GM12878 (cell line): Measurements from ENCODE around the gene TDO2. TPM values are rescaled to one million over a fixed set of nuclear protein-coding genes. Genes with fewer than 3 reads are reported as not detected.

Experiments used
- ATAC-seq: fragments of 200-7000 bp; cut with Tn5 transposase; 3 replicates; pipeline ENCODE4 v1.9.1; 2020; ENCODE audit warnings: mild to moderate bottlenecking, moderate library complexity
- BruUV-seq: library from RNA; stranded (reverse); fragments of 400-500 nt; replicated peaks from 2 replicates; lab custom pipeline; 2021; lab: Mats Ljungman, UMichigan
- CTCF ChIA-PET: fragments of 300-600 bp; sonication (Branson Sonifier 250); formaldehyde crosslinking; extraction: SDS; loops from one replicate; lab custom pipeline; 2021; ENCODE audit warnings: inconsistent platforms; lab: Yijun Ruan, JAX
- POLR2A ChIA-PET: fragments of 350-600 bp; formaldehyde crosslinking; extraction: SDS; loops from one replicate; lab custom pipeline; 2021; ENCODE audit warnings: inconsistent platforms; lab: Charles Lee
- RAD21 ChIA-PET: fragments of 300-600 bp; sonication (Branson Sonifier 250); formaldehyde crosslinking; loops from one replicate; lab custom pipeline; 2023; ENCODE audit warnings: antibody characterized with exemption; ENCODE audit not compliant: unreplicated experiment; lab: Charles Lee
- SMC1A ChIA-PET: fragments of 300-600 bp; sonication (Branson Sonifier 250); formaldehyde crosslinking; loops from one replicate; lab custom pipeline; 2023; ENCODE audit not compliant: unreplicated experiment, uncharacterized antibody; lab: Charles Lee
- DNase-seq: peaks from one replicate; pipeline ENCODE4 v3.0.0-alpha.2; 2011; ENCODE audit warnings: low read depth, low spot score
- FAIRE-seq: peaks from 3 replicates; lab custom pipeline; 2011; peaks lifted over from hg19 to GRCh38; lab: Jason Lieb, UNC
- H2AFZ ChIP-seq: 2 replicates; pipeline ENCODE4 v1.6.0; 2011; ENCODE audit warnings: low read depth, low read length, control low read depth; ENCODE audit not compliant: control insufficient read depth
- H3K27ac ChIP-seq: 2 replicates; pipeline ENCODE4 v1.5.1; 2011; ENCODE audit warnings: control low read depth; ENCODE audit not compliant: control insufficient read depth, insufficient read depth
- H3K27me3 ChIP-seq, 2 experiments: replicated peaks in 1 of 2; 2 replicates each; pipeline versions ENCODE4 v1.6.0 to v1.6.1; 2011; ENCODE audit warnings: low read length in 1 of 2; ENCODE audit not compliant: control insufficient read depth in 2 of 2, insufficient read depth in 2 of 2
- H3K36me3 ChIP-seq, 2 experiments: 2 replicates each; pipeline ENCODE4 v1.5.1; 2011; ENCODE audit warnings: low read length in 1 of 2; ENCODE audit not compliant: control insufficient read depth in 2 of 2, insufficient read depth in 2 of 2
- H3K4me1 ChIP-seq: 2 replicates; pipeline ENCODE4 v1.6.1; 2011; ENCODE audit warnings: mild to moderate bottlenecking, low read length, moderate library complexity, mixed read lengths; ENCODE audit not compliant: control insufficient read depth, insufficient read depth
- H3K4me2 ChIP-seq: 2 replicates; pipeline ENCODE4 v1.6.0; 2011; ENCODE audit warnings: control low read depth; ENCODE audit not compliant: control insufficient read depth, insufficient read depth
- H3K4me3 ChIP-seq: fragments of 200-600 bp; sonication (generic); 2 replicates; pipeline ENCODE4 v1.5.1; 2016
- H3K79me2 ChIP-seq: 2 replicates; pipeline ENCODE4 v1.6.0; 2011; ENCODE audit warnings: low read length; ENCODE audit not compliant: control insufficient read depth, insufficient read depth
- H3K9ac ChIP-seq: 2 replicates; pipeline ENCODE4 v1.8.0; 2011; ENCODE audit warnings: low read length, control low read depth, mixed read lengths; ENCODE audit not compliant: control insufficient read depth, insufficient read depth
- H3K9me3 ChIP-seq: replicated peaks from 3 replicates; pipeline ENCODE4 v1.5.1; 2011; ENCODE audit warnings: mild to moderate bottlenecking, low read length; ENCODE audit not compliant: control insufficient read depth, insufficient read depth
- H4K20me1 ChIP-seq: 2 replicates; pipeline ENCODE4 v1.6.0; 2011; ENCODE audit not compliant: control insufficient read depth, insufficient read depth
- CUX1 ChIP-seq: IDR thresholded peaks from 2 replicates; pipeline ENCODE4 v1.6.1; 2012; ENCODE audit warnings: improper control_type of control experiment, low read depth, low read length; ENCODE audit not compliant: insufficient replicate concordance
- EGR1 ChIP-seq, 2 experiments: IDR thresholded peaks; 1 replicate in 1 of 2; 2 replicates in 1 of 2; pipeline ENCODE4 v1.6.1; 2011 to 2012; ENCODE audit warnings: low read depth in 2 of 2, low read length in 2 of 2, borderline replicate concordance in 1 of 2, mild to moderate bottlenecking in 1 of 2, moderate library complexity in 1 of 2
- ESRRA ChIP-seq: IDR thresholded peaks from 2 replicates; pipeline ENCODE4 v1.6.1; 2012; ENCODE audit warnings: mild to moderate bottlenecking, low read length, improper control_type of control experiment
- HDAC2 ChIP-seq: fragments of 200-600 bp; sonication (generic); IDR thresholded peaks from 2 replicates; pipeline ENCODE4 v1.6.1; 2017
- IKZF2 ChIP-seq, 2 experiments: fragments of 450-650 bp; IDR thresholded peaks; 2 replicates each; pipeline ENCODE4 v1.6.1; 2017; ENCODE audit warnings: mild to moderate bottlenecking in 2 of 2, moderate library complexity in 2 of 2
- MYC ChIP-seq: IDR thresholded peaks from 2 replicates; pipeline ENCODE4 v1.6.1; 2011; ENCODE audit warnings: mild to moderate bottlenecking, low read length, moderate library complexity, inconsistent platforms; ENCODE audit not compliant: insufficient read depth, insufficient replicate concordance, insufficient read length, severe bottlenecking
- NFIC ChIP-seq: IDR thresholded peaks from 2 replicates; pipeline ENCODE4 v1.6.1; 2012; ENCODE audit warnings: low read depth, mild to moderate bottlenecking, inconsistent platforms, low read length, moderate library complexity
- RBBP5 ChIP-seq: fragments of 200-600 bp; sonication (generic); conservative IDR thresholded peaks from 2 replicates; pipeline ENCODE4 v1.6.1; 2016
- REST ChIP-seq: IDR thresholded peaks from 2 replicates; pipeline ENCODE4 v1.6.1; 2012; ENCODE audit warnings: mild to moderate bottlenecking, low read depth, low read length
- SMARCA5 ChIP-seq: fragments of 450-650 bp; IDR thresholded peaks from 2 replicates; pipeline ENCODE4 v1.6.1; 2017; ENCODE audit warnings: mild to moderate bottlenecking
- SRF ChIP-seq, 2 experiments: IDR thresholded peaks; 2 replicates each; pipeline ENCODE4 v1.6.1; 2011; ENCODE audit warnings: low read depth in 2 of 2, low read length in 2 of 2, mild to moderate bottlenecking in 1 of 2, moderate library complexity in 1 of 2
- SUZ12 ChIP-seq: fragments of 200-600 bp; sonication (generic); IDR thresholded peaks from one replicate; pipeline ENCODE4 v1.6.1; 2018; ENCODE audit warnings: antibody characterized with exemption, mild to moderate bottlenecking; ENCODE audit not compliant: unreplicated experiment
- ZBED1 ChIP-seq: IDR thresholded peaks from 2 replicates; pipeline ENCODE4 v1.6.1; 2016; ENCODE audit warnings: borderline replicate concordance
- ZNF384 ChIP-seq: IDR thresholded peaks from 2 replicates; pipeline ENCODE4 v1.6.1; 2012; ENCODE audit warnings: low read depth, mild to moderate bottlenecking, low read length, improper control_type of control experiment, borderline replicate concordance
- ZZZ3 ChIP-seq: IDR thresholded peaks from 2 replicates; pipeline ENCODE4 v1.6.1; 2011; ENCODE audit warnings: low read depth; ENCODE audit not compliant: control insufficient read depth, insufficient read length
- WGBS: methylation state at CpG from one replicate; pipeline ENCODE4 v1.1.6; 2016; ENCODE audit warnings: low lambda C conversion rate; ENCODE audit not compliant: insufficient replicate concordance, insufficient coverage; ENCODE audit errors: missing lambda C conversion rate; 5-methylcytosine and 5-hydroxymethylcytosine counted together
- in situ Hi-C: fragments of 300-500 bp; cut with MboI; formaldehyde crosslinking; loops from 9 replicates; pipeline ENCODE4 v1.14.3; 2018; ENCODE audit warnings: mixed read lengths
- intact Hi-C: fragments of 100-400 bp; cut with micrococcal nuclease; formaldehyde crosslinking; loops from one replicate; pipeline ENCODE4 v1.14.2; 2022; ENCODE audit not compliant: unreplicated experiment
- polyA plus RNA-seq, 11 experiments: library from polyadenylated mRNA; depleted of rRNA in 4 of 11; unstranded in 6 of 11; stranded (reverse) in 5 of 11; fragments of >200 nt; fragmentation: Nextera tagmentation in 4 of 11; fragmentation: Illumina TruSeq in 1 of 11; extraction: Ambion mirVana in 4 of 11; extraction: Trizol in 1 of 11; gene quantifications; 1 replicate in 1 of 11; 2 replicates in 10 of 11; pipeline versions ENCODE4 v1.2.1 to v1.2.3, GENCODE V29; 2011 to 2016; ENCODE audit warnings: inconsistent platforms in 2 of 11, missing spikeins in 2 of 11, low read depth in 1 of 11
- total RNA-seq, 4 experiments: library from RNA; depleted of rRNA in 3 of 4; stranded (reverse); fragments of >200 nt in 3 of 4; fragmentation: Illumina TruSeq in 1 of 4; extraction: Trizol in 1 of 4; gene quantifications; 2 replicates each; pipeline versions ENCODE4 v1.2.1 to v1.2.3, GENCODE V29; 2013 to 2021

Gene TDO2
- total and polyA plus RNA-seq, 10 of the 15 experiments (the other 5 are each of a cell fraction or from before 2014, with no cell fraction given), result 0.12 to 1.5 (median 0.23) TPM; not detected in 1

DNA sequence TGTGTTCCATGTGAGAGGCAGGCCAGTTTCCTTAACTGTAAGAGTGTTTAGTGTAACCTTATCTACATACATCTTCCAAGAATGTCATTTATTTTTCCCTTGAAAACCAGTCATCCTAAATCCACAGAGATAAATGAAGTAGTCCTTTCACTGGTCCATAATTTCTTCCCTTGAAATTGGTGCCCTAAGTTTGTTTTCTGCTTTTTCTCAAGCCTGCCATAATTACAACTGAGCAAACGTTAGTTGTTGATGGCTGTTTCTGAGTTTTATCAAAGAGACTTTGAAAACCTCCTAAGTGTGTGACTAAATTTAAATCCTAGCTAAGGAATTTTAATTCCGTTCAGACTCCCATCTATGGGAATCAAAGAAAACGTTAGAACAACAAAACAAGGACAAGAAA lies 3.6 kb upstream of the TDO2 start (continued):
- TF ChIP-seq REST (no peak), HDAC2 (no peak)
- TF ChIP-seq, all 136 proteins: peak for 0

DNA sequence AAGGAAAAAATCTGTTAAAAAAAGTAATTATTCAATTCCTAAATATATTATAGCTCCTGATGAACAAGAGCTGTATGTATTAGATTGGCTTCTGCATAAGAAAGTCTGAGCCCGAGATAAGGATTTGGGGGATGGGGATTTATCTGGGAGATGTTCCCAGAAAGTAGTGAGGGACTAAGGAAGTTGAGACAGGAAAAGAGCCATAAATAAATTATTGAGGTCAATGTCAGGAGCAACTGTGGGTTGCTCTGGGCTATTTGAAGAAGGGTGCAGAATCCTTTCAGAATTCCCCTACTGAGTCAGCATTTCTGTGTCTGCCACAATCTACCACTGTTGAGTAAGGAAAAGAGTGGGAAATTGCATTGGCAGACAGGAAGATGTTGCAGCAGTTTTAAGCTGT lies 3.1 kb upstream of the TDO2 start:
- FAIRE-seq (no peak), ATAC-seq (no peak), DNase-seq (no peak)
- H3K36me3 ChIP-seq, result no peaks in the 10 kb centered on the region
- no peak overlapping the region for H3K9ac ChIP-seq
- H2AFZ ChIP-seq, result no peak overlapping the region
- ChIA-PET CTCF (interaction anchor here (0.9 to 1.0 kb wide), 2 partner anchors 114 to 393 kb away, joined by 3 to 7 read pairs; no protein-coding TSS in a partner anchor), SMC1A (interaction anchor here (0.6 to 1.7 kb wide), 6 partner anchors 10 to 999 kb away, joined by 3 to 7 read pairs (median 4); no protein-coding TSS in a partner anchor), RAD21 (interaction anchor here (0.8 to 1.3 kb wide), 3 partner anchors 9 to 14 kb away, joined by 3 read pairs; no protein-coding TSS in a partner anchor), POLR2A (interaction anchor here (0.6 kb wide), 1 partner anchor 11 kb away, joined by 3 read pairs; no protein-coding TSS in a partner anchor)
- H3K79me2 ChIP-seq, result no peaks in the 10 kb centered on the region
- no TSS peak for BruUV-seq
- WGBS, result 0% methylated on average over 1 of the region's 1 CpG
- no peaks in the 10 kb centered on the region for H4K20me1 ChIP-seq
- no peaks in the 10 kb centered on the region for H3K27me3 ChIP-seq
- H3K9me3 ChIP-seq, result no peaks in the 10 kb centered on the region
- H3K27ac ChIP-seq, result no peak overlapping the region
- no peaks in the 10 kb centered on the region for H3K4me1 ChIP-seq
- in situ Hi-C loops, result no loop called here
- H3K4me2 ChIP-seq, result no peak overlapping the region
- H3K4me3 ChIP-seq, result no peak overlapping the region
- intact Hi-C loops, result no loop called here
- no peak for TF ChIP-seq SMARCA5
- TF ChIP-seq ZBED1, result no peak
- no peak; a peak in 1 of 4 replicates for TF ChIP-seq IKZF2 (IDR thresholded peaks at IDR 0.05)
- TF ChIP-seq CUX1, result no peak
- TF ChIP-seq ZNF384, result no peak
- no peak for TF ChIP-seq SUZ12
- TF ChIP-seq MYC, result no peak
- TF ChIP-seq ZZZ3, result no peak
- TF ChIP-seq NFIC, result no peak
- no peak for TF ChIP-seq RBBP5
- no peak for TF ChIP-seq ESRRA
- TF ChIP-seq SRF (IDR thresholded peaks at IDR 0.05; ENCODE audit: low read depth in 2 of 2, low read length in 2 of 2), result no peak
- TF ChIP-seq EGR1 (IDR thresholded peaks at IDR 0.05; ENCODE audit: borderline replicate concordance in 1 of 2, low read depth in 2 of 2, low read length in 2 of 2), result no peak
